Activated CD8-positive, alpha-beta memory T cell treated with anti-CD3 and anti-CD28 coated beads, Interleukin-2, amount 50 U/mL, for 1 hour (primary cell): ENCODE data around the gene TMPRSS3.
"Not testable (repeated sequence)": the region's sequence is repeated elsewhere in the genome, so short reads cannot be mapped to it uniquely, and the experiment has no call there.

Source experiments
- DNase-seq: peaks from one replicate; pipeline ENCODE4 v3.0.0-alpha.2; 2020; ENCODE audit errors: extremely low read depth

TMPRSS3 gene

GRCh38 chr21:42408718-42409117, 12.9 kb upstream of the TMPRSS3 start:
- not testable (repeated sequence) for DNase-seq

DNA sequence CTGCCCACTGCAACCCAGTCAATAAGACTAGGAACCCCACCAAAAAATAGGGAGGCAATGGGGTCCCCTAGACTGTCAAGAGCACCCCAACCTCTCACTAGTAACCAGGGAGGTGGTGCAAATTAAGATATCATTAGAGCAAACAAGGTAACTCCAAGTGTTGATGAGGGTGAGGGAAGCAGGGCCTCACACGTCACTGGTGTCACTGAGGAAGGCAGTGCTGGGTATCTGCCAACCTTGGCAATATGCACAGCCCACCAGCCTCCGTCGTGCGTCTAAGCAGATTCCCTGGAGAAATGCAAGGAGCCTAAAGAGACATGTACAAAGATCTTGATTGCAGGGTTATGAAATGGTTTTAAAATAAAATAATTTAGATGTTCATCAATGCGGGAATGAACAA, 11.6 kb upstream of the TMPRSS3 start:
- no peak for DNase-seq

DNA sequence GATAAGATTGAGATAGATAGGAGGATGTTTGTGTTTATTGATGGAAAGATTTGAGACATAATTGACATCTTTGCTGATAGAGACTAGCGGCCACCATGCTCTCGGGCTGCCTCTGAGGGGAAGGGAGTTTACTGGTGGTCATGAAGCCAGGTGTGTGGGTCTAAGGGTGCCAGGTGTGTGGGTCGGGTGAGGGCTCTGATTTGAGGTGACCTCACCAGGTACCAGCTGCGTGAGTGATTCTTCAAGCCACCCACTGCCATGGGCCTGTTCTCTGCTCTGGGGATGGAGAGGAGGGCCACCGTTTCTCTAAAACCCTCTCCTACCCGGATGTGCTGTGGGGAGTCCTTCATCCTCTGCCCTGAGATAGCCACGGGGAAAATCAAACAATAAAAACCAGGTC, 11.0 kb upstream of the TMPRSS3 start:
- DNase-seq, result no peak

- no peak for DNase-seq
Measured at GRCh38 chr21:42406201-42406621, 10.4 kb upstream of the TMPRSS3 start.

- no peak for DNase-seq
Measured at GRCh38 chr21:42405064-42406013, 9.5 kb upstream of the TMPRSS3 start.

DNA sequence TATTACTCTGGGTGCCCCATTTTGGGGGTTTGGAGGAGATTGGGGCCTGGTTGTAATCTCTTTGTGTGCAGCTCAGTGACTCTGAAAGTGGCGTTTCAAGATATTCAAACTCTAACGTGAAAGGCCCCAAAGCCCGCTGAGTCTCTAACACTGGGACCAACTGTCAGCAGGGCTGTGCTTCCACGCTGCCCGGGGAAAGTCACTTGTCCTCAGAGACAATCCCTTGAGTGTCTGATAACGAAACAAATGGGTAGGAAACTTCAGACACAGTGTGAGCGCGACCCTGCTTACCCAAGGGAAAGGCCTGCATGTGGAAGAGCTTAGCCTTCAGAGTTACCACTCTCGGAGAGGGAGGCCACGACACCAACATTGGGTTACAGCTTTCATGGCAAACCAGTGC, 8.7 kb upstream of the TMPRSS3 start:
- DNase-seq, result no peak

GRCh38 chr21:42403611-42404231, 7.9 kb upstream of the TMPRSS3 start, which contains the start of gene UBASH3A:
Gene UBASH3A (plus strand): TSS chr21:42403902. CDS start chr21:42403946, 44 bp downstream.
- DNase-seq, result no peak

DNA sequence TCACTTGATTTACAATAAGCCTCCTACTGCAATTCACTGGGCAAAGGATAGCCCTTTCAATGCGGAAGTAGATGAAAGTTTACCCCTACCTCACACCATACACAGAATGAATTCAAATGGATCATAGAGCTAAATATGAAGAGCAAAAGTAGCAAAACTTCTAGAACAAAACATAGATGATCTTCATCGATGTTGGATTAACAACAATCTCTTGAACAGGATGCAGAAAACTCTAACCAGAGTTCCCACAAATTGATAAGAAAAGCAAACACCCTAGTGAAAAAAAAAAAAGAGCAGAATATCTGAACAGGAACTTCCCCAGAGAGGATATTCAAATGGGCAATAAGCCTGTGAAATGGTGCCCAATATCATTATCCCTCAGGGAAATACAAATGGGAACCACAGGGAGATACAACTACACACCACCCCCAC, 6.0 kb upstream of the TMPRSS3 start:
- no peak for DNase-seq

DNA sequence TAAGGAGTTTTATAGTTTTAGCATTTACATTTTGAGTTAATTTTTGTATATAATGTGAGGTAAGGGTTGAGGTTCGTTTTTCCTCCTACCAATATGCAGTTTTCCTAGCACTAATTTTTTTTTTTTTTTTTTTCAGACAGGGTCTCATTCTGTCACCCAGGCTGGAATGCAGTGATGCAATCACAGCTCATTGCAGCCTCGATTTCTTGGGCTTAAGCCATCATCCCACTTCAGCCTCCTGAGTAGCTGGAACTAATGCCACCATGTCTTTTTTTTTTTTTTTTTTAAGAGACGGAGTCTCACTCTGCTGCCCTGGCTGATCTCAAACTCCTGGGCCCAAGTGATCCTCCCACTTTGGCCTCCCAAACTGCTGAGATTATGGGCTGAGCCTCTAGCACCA, 5.3 kb upstream of the TMPRSS3 start:
- DNase-seq, result no peak

GRCh38 chr21:42400525-42400924, 4.7 kb upstream of the TMPRSS3 start:
- DNase-seq, result no peak

DNA sequence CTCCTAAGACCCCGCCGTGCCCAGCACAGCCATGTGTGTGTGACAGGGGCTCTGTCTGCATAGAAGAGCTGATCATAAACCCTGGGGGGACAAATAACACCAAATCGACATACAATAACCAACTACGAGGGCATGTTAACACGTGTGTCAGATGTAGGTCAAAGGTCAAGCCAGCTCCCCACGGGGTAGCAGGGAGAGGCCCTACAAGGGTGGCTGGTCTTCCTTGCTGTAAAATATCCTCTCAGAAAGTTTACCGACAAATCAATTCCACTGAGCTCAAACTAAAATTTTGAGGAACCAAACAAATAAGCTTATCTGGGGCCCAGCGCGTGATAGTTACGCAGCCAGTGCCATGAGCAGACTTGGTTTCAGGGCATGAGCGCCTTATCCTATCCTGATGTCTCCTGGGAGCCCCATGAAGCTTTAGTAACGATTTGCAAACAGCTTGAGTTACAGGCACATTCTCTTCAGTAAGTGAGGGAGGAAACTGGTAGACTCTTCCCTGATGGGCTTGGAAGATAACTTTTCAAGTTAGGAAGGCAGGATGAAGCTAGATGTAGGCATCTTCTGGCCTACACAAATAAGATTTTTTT, 2.7 kb upstream of the TMPRSS3 start:
- no peak for DNase-seq

GRCh38 chr21:42397746-42398394, 2.0 kb upstream of the TMPRSS3 start:
- DNase-seq, result no peak

DNA sequence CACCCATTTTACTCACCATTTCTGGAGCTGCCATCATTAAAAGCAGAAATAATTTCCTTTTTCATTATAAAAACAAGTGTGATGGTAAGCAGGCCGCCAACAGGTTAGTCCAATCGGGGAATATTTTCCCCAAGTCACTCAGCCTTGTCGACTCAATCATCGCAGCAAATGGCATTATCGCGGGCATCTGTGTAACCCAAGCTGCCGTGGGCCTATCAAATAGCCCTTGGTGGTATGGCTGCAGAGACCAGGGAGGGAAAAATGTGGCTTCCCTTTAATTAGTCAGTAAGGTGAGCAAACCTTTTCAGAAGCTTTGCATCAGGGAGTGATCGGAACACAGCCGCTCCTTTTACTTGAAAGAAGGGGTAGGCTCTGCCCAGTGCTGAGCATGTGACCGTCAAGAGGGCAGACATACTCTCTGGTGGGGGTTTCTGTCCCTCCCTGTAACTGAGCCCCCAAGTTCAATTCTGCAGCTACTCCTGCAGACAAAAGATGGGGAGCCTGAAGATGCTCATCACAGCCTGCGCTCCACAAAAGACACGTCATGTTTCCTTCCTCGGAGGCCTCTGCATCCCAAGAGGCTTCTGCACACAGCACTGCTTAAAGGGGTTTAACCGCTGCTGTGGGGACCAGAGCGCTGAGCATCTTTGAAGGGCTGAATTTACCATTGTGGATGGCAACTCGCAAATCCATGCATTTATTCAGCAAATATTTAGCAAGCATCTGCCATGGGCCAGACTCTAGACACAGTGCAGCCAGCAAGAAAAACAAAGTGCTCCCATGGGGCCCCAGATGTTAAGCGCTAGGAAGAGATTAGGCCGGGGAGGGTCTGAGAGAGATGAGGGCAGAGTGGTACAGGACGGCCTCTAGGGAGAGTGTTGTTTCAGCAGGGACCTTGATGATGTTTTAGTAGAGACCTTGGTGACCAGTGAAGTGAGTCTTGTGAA, 1.2 kb upstream of the TMPRSS3 start:
- no peak for DNase-seq

DNA sequence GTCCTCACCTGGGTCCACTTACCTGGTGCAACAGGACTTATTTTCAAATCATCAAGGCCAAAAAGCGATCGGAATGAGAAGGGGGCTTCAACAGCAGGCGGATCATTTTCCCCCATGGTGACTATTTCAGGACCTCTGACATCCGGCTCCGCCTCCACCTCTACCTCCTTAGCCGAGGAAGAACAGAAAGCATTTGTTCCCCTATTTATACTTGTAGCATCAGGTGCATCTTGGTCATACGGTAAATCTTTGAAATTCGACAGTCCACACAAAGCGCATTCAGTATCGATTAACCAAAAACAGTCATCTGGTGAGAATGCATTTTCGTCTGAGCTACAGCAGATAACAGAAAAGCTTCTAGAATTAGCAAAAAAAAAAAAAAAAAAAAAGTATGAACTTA, 550 bp downstream of the TMPRSS3 start:
- DNase-seq, result no peak

DNA sequence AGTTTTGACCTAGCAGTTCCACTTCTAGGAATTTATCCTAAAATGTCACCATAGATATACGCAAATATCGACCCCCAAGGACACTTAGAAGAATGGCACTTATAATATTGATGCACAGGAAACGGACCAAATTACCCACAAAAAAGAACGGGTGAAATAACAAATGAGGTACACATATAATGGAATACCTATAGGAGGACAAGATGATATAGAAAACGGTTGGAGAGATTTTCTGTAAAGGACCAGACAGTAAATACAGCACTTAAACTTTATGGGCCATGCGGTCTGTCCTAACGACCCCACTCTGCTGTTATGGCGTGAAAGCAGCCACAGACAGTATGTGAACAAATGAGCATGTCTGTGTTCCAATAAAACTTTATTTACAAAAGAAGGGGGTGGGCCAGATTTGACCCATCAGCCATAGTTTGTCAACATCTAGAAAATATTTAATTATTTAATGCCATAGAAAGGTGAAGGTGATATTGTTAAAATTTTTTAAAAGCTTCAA, 2.4 kb downstream of the TMPRSS3 start:
- no peak for DNase-seq

DNA sequence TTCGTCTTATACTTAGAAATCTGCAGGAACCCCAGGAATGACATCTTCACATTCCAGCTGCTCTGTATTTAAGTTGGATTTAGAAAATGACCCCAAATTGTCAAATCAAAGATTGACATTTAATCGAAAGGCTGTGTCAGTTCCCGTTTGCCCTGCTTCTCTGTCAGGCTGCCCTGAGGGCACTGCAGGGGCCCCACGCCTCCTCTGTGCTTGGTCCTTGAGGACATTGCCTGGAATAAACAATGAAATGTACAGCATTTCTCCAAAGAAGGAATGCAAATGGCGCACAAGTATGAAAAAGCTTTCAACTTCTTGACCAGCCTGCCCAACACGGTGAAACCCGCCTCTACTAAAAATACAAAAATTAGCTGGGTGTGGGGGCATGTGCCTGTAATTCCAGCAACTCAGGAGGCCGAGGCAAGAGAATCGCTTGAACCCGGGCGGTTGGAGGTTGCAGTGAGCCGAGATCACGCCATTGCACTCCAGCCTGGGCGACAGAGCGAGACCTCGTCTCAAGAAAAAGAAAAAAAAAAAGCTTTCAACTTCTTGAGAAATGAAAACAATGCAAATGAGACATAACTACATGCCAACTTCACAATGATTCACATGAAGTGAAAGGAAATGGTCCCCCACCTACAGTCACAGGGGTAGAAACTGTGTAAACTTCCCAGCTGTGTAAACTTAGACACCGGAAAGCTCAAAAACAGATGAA, 3.0 kb downstream of the TMPRSS3 start:
- no peak for DNase-seq

DNA sequence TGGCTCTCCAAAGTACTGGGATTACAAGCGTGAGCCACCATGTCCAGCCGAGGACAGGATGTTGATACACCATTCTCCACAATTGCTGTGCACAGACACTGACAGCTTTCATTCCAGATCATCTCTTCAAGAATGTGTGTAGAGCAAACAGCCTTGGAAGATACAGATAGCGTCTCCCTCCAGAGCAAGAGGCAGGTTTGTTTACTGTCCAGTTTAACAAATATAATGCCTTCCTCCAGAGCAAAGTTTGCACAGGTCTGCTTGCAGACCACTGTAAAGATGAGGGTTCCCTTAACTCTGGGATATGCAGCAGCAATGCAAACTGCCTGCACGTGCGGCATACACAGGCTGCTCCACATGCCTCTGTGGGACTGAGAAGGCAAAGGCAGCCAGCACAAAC, 4.6 kb downstream of the TMPRSS3 start:
- no peak for DNase-seq

GRCh38 chr21:42390696-42391095, 5.2 kb downstream of the TMPRSS3 start:
- DNase-seq, result no peak

GRCh38 chr21:42390193-42390592, 5.7 kb downstream of the TMPRSS3 start:
- no peak for DNase-seq

- DNase-seq, result no peak
Measured at GRCh38 chr21:42389449-42389835, 6.4 kb downstream of the TMPRSS3 start.
